Measurements from ENCODE around the gene LDAH.
A peak's percentile ranks its signal among the peaks of the same experiment; 100 is the strongest.

Gene LDAH

DNA sequence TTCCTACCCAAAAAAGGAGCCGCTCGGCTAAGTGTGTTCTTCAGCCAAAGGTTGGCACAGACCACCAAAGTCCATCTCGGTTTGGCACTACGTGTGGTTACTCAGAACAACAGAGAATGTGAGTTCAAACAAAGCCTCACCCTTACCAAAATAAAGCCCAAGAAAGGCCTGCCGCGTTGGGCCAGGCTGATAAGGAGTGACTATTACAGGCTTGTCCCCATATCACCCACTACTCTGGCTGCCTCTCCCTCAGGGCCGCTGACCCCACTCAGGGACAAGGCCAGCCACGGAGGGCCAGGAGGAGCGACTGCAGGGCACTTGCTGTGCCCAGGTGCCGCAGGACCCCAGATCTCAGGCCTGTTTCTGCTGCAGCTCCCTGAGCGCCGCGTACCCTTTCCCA is 185.8 kb downstream of the LDAH start:
- no peak for DNase-seq (ENCODE audit: low read depth)

DNA sequence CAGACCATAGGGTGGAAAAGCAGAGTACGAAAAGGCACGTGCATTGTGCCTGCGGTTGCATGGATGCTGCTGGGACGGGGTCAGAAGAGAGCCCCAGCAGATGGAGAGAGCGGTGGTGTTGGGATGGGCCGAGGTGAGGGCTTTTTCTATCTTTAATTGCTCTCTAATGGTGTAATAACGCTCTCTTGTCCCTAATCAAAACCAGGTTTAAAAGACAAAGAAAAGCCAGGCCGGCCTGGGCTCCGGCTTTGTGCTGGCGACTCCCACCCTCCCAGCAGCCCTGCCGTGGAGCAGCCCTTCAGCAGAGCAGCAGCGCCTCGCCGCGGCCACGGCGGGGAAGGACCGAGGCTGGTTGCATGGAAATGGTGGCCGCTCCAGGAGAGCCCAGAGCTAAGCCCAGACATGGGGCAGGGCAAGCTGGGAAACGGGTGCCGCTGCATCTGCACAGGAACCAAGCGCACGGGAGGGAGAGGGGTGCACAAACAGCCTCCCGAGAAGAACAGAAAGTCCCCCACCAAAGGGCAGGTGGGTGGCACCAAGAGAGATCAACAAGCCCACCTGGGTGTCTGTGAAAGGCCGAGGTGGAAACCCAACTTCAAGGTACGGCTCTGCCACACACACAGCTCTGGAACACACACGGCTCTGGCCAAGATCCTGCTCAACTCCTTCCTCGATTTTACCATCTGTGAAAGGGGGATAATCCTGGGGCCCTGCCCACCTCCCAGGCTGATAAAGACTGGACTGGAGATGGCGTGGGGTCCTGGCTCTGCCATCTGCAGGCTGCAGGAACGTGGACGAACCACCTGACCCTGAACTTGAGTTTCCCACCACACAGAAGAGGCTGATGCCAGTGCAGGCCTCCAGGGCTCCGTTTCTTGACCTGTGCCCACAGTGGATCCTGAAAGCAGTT is 187.0 kb downstream of the LDAH start:
- DNase-seq (ENCODE audit: low read depth): peak; percentile 35

DNA sequence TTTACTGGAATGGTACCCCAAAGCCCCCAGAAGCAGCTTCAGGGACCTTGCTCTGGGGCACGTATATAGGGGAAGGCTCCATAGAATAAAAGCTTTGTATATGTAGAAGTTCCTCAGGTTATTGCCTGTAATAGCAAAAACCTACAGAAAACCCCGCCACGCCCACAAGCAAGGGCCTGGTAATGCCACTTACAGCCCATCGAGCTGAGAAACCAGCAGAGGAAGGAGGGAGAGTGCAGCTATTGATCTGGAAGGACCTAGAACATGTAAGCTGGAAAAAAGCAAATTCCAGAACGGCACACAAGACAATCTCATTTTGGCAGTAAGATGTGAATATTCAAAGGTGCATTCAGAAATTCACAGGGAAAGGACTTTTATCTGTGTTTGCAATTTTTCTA is 187.8 kb downstream of the LDAH start:
- no peak for DNase-seq (ENCODE audit: low read depth)

DNA sequence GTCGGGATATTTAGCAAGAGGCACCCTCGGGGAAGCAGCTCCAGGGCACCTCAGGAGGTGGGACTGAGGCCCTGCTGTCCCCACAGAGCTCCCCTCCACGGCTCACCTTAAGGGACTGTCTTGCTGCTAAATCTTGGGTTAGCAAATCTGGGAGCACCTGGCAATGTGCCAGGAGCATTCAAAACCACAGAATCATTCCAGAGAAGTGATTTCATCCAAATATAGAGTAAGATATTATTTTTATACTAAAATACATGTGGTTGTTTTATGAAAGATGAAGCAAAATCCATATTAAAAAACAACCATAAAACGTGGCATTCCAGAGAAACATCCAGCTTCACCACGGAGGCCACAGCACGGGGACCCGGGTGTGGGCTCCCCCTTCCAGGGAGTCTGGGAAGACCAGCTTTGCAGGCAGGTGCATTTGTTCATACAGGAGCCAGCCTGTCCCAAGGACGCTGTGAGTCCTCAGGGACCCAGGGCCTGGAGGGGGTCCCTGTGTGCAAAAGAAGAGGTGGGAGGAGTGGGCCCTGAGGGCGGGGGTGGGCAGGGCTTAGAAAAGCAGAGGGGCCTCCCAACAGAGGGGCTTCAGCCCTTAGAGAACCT is 188.3 kb downstream of the LDAH start:
- no peak for DNase-seq (ENCODE audit: low read depth)
